Activated effector memory CD4-positive, alpha-beta T cell treated with anti-CD3 and anti-CD28 coated beads, Interleukin-2, amount 50 U/mL, for 16 hours (primary cell): ENCODE results near the gene RANBP17.

Experiments
- DNase-seq: peaks from one replicate; pipeline ENCODE4 v3.0.0-alpha.2; 2020

The RANBP17 gene

GRCh38 chr5:171307789-171308452 is 446.1 kb downstream of the RANBP17 start:
- no peak for DNase-seq

GRCh38 chr5:171308453-171309275 is 446.8 kb downstream of the RANBP17 start, which contains the start of gene TLX3:
TLX3 (plus strand) TSS chr5:171309248; CDS start chr5:171309366, 118 bp downstream.
- no peak for DNase-seq

- no peak for DNase-seq
These were observed 447.7 kb downstream of the RANBP17 start for GRCh38 chr5:171309276-171310211.

- DNase-seq = no peak
These were observed 448.5 kb downstream of the RANBP17 start for GRCh38 chr5:171310212-171310818.

- no peak for DNase-seq
These were observed 449.1 kb downstream of the RANBP17 start for GRCh38 chr5:171310819-171311321.

- peak; percentile 61 for DNase-seq
These were observed 449.7 kb downstream of the RANBP17 start for GRCh38 chr5:171311322-171312077.

GRCh38 chr5:171312129-171312974 is 450.5 kb downstream of the RANBP17 start:
- DNase-seq = peak; percentile 53

- DNase-seq = peak; percentile 57
These were observed 451.8 kb downstream of the RANBP17 start for GRCh38 chr5:171313481-171314206.

- DNase-seq = peak; percentile 59
These were observed 453.0 kb downstream of the RANBP17 start for GRCh38 chr5:171314728-171315385.

- DNase-seq = peak; percentile 48
These were observed 453.6 kb downstream of the RANBP17 start for GRCh38 chr5:171315386-171315891.

GRCh38 chr5:171315925-171316257 is 454.1 kb downstream of the RANBP17 start:
- no peak for DNase-seq

- no peak for DNase-seq
These were observed 454.7 kb downstream of the RANBP17 start for GRCh38 chr5:171316258-171317121.

GRCh38 chr5:171317230-171317629 is 455.4 kb downstream of the RANBP17 start:
- no peak for DNase-seq

- DNase-seq = no peak
These were observed 456.2 kb downstream of the RANBP17 start for GRCh38 chr5:171318026-171318425.

GRCh38 chr5:171321447-171321846 is 459.6 kb downstream of the RANBP17 start:
- no peak for DNase-seq

GRCh38 chr5:171322527-171322926 is 460.7 kb downstream of the RANBP17 start:
- no peak for DNase-seq

GRCh38 chr5:171323007-171323406 is 461.2 kb downstream of the RANBP17 start:
- DNase-seq = no peak
